Measurements from ENCODE around the gene MYL10.
"Not testable (repeated sequence)": the region's sequence is repeated elsewhere in the genome, so short reads cannot be mapped to it uniquely, and the experiment has no call there.

Gene MYL10

GRCh38 chr7:101617451-101618206 is 11.5 kb downstream of the MYL10 start:
- no peak for DNase-seq

- DNase-seq: no peak
Measured at GRCh38 chr7:101615446-101615845, 13.7 kb downstream of the MYL10 start.

- DNase-seq: no peak
Measured at GRCh38 chr7:101614939-101615302, 14.2 kb downstream of the MYL10 start.

GRCh38 chr7:101614098-101614938 is 14.8 kb downstream of the MYL10 start:
- no peak for DNase-seq

GRCh38 chr7:101612885-101613515 is 16.1 kb downstream of the MYL10 start:
- no peak for DNase-seq

- no peak for DNase-seq
Measured at GRCh38 chr7:101608772-101609713, 20.1 kb downstream of the MYL10 start.

GRCh38 chr7:101606498-101606923 is 22.6 kb downstream of the MYL10 start:
- no peak for DNase-seq

- DNase-seq: no peak
Measured at GRCh38 chr7:101605611-101606497, 23.2 kb downstream of the MYL10 start.

- not testable (repeated sequence) for DNase-seq
Measured at GRCh38 chr7:101604934-101605332, 24.2 kb downstream of the MYL10 start.

GRCh38 chr7:101604331-101604933 is 24.7 kb downstream of the MYL10 start:
- no peak for DNase-seq

GRCh38 chr7:101602484-101603241 is 26.4 kb downstream of the MYL10 start:
- DNase-seq: peak; percentile 61

- DNase-seq: no peak
Measured at GRCh38 chr7:101602082-101602481, 27.0 kb downstream of the MYL10 start.

- DNase-seq: no peak
Measured at GRCh38 chr7:101599787-101600186, 29.3 kb downstream of the MYL10 start.

GRCh38 chr7:101598986-101599771 is 29.9 kb downstream of the MYL10 start:
- DNase-seq: no peak

- DNase-seq: no peak
Measured at GRCh38 chr7:101598422-101598985, 30.6 kb downstream of the MYL10 start.

GRCh38 chr7:101597941-101598340 is 31.2 kb downstream of the MYL10 start:
- DNase-seq: no peak

GRCh38 chr7:101596898-101597297 is 32.2 kb downstream of the MYL10 start:
- no peak for DNase-seq

GRCh38 chr7:101595766-101596537 is 33.1 kb downstream of the MYL10 start:
- DNase-seq: no peak

All from NCI-H1092 treated with DMSO at 0.1 percent for 48 hours (cell line).